Prostate gland (tissue), 2 donors: Measurements from ENCODE around the gene PPP2R2B.

ENCODE experiments used
- POLR2A ChIP-seq: fragments of 450-650 bp; IDR thresholded peaks from one replicate; pipeline ENCODE4 v1.6.1; 2016; ENCODE audit warnings: antibody characterized with exemption, mild to moderate bottlenecking
- POLR2AphosphoS5 ChIP-seq: sonication (generic); formaldehyde crosslinking; IDR thresholded peaks from one replicate; pipeline ENCODE4 v1.6.1; 2017; ENCODE audit warnings: antibody characterized with exemption
- TF ChIP-seq, protein P1 (sequence below), 4 experiments: fragments of 200-600 bp in 2 of 4; fragments of 450-650 bp in 2 of 4; sonication (generic) in 2 of 4; IDR thresholded peaks; 1 replicate in 3 of 4; 2 replicates in 1 of 4; pipeline ENCODE4 v1.5.1; 2016 to 2019; ENCODE audit warnings: antibody characterized with exemption in 4 of 4, mild to moderate bottlenecking in 2 of 4, moderate library complexity in 2 of 4

DNA sequence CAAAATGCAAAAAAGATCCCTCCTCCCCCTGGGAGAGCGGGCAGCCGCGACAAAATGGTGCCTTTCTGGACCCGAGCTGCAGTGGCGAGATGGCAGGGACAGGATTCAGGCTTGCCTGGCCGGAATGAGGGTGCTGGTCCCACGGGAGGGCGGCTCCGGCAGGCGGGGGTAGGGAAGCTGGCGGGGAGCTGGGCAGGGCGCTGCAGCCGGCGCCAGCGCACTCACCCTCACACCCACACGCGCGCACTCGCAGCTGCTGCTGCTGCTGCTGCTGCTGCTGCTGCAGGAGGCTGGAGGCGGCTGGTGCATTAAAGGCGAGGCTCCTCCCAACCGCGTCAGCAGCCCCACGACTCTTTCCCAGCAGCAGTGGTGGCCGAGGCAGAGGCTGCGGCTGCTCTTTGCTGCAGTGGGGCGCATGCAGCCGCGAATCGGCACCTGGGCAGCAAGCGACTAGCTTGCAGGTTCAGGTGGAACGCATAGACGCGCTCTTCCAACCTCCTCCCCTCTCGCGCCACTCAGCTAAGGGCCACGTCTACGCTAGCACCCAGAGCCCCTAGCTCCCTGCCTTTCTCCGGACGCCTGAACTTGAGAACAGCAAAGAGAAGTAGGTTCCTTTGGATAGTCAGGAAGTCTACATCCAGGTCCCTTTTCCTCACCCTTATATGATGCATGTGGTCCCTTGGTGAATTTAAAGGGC, at the start of gene PPP2R2B:
- TF ChIP-seq, protein P1, sequence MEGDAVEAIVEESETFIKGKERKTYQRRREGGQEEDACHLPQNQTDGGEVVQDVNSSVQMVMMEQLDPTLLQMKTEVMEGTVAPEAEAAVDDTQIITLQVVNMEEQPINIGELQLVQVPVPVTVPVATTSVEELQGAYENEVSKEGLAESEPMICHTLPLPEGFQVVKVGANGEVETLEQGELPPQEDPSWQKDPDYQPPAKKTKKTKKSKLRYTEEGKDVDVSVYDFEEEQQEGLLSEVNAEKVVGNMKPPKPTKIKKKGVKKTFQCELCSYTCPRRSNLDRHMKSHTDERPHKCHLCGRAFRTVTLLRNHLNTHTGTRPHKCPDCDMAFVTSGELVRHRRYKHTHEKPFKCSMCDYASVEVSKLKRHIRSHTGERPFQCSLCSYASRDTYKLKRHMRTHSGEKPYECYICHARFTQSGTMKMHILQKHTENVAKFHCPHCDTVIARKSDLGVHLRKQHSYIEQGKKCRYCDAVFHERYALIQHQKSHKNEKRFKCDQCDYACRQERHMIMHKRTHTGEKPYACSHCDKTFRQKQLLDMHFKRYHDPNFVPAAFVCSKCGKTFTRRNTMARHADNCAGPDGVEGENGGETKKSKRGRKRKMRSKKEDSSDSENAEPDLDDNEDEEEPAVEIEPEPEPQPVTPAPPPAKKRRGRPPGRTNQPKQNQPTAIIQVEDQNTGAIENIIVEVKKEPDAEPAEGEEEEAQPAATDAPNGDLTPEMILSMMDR (IDR thresholded peaks at IDR 0.05): no peak
- TF ChIP-seq POLR2A: no peak
- TF ChIP-seq POLR2AphosphoS5: no peak
